Head of caudate nucleus (tissue), 42 donors: Measurements from ENCODE around the gene CYP4F8.
"Not testable (repeated sequence)": the region's sequence is repeated elsewhere in the genome, so short reads cannot be mapped to it uniquely, and the experiment has no call there.

ENCODE experiments used
- DNase-seq, 42 donors: peaks; one replicate each; pipeline versions ENCODE4 v3.0.0 to v3.0.0-alpha.2; 2020 to 2021; ENCODE audit warnings: mixed read lengths in 7 of 42
- intact Hi-C: fragments of 100-400 bp; cut with DNase I; formaldehyde crosslinking; loops from one replicate; pipeline ENCODE4 v1.15.0; 2022

CYP4F8 gene

DNA sequence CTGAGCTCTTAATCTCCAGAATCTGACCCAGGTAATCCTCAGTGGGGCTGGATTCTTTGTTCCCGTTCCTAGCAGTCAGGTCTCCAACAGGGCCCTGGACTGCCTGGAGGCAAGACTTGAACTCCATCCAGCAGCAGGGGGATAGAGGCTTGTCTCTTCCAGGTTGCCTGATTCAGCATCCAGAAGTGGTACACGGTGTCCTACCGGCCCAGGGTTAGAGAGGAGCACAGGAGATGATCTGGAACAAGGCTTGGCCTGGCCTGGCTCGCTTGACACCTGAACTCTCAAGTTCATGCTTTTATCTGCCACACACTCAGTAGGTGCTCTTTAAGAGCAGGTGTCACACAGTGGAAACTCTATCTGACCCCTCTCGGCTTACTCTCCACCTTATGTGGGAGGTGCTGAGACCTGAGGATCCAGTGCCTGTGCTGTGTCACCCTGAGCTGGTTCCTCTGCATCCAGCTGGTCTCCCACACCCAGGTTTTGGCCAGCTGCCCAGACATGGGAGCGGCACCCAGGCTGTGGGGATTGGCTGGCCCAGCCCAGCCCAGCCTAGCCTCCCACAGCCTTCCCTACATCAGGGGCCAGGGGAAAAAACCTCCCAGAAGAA, 25.4 kb downstream of the CYP4F8 start, which contains the start of gene CYP4F3:
Gene CYP4F3 (plus strand): TSS at position 604 of the 610 bp plus-strand sequence. CDS start 519 bp downstream, outside the sequence.
- intact Hi-C loops: no loop called here

GRCh38 chr19:15640904-15641597, 26.0 kb downstream of the CYP4F8 start:
- intact Hi-C loops: no loop called here
- peak in 1 of 42 donors; percentile 36 for DNase-seq

More for the DNA sequence above, 25.4 kb downstream of the CYP4F8 start, which contains the start of gene CYP4F3:
- peak in 11 of 42 donors; percentile 4 to 54 (median 28) for DNase-seq

DNA sequence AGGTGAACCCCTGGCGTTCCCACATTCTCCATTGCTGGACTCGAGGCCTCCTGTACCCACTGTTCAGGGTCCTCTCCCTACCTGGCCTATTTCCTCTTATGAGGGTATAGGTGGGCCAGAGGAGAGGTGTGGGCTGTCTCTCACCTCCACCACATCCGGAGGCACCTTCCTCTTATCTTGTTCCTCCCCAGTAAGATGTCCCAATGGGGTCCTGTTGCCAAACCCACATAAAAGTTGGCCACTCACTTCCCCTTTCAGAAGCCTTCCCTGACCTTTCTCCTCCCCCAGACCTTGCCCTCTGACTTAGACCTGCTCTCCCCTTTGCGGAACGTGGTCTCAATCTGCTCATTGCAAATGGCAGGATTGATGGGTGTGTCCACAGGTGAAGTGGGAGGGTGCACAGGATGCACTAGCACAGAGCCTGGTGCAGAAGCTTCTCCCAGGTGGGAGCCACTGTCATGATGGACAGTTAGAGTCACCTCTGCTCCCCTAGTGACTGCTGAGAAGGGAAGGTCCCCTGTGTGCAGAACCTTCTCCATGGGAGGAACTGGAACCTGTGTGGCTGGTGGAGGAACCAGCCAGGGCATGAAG, 27.0 kb downstream of the CYP4F8 start:
- intact Hi-C loops: no loop called here
- DNase-seq: peak in 1 of 42 donors; percentile 25

GRCh38 chr19:15642807-15643206, 27.8 kb downstream of the CYP4F8 start:
- intact Hi-C loops: no loop called here

DNA sequence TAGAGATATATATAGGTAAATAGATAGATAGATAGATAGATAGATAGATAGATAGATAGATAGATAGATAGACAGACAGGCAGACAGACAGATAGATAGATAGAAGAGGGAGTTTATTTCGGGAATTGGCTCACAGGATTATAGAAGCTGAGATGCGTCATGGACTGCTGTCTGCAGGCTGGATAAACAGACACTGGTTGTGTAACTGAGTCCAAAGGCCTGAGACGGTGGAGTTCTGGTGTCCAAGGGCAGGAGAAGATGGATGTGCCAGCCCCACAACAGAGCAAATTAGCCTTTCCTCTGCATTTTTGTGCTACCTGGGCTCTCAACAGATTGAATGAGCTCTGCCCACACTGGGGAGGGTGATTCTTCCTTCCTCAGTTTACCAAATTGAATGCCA, 28.4 kb downstream of the CYP4F8 start:
- intact Hi-C loops: no loop called here
- DNase-seq: no peak

More at GRCh38 chr19:15642807-15643206, 27.8 kb downstream of the CYP4F8 start:
- DNase-seq: no peak

DNA sequence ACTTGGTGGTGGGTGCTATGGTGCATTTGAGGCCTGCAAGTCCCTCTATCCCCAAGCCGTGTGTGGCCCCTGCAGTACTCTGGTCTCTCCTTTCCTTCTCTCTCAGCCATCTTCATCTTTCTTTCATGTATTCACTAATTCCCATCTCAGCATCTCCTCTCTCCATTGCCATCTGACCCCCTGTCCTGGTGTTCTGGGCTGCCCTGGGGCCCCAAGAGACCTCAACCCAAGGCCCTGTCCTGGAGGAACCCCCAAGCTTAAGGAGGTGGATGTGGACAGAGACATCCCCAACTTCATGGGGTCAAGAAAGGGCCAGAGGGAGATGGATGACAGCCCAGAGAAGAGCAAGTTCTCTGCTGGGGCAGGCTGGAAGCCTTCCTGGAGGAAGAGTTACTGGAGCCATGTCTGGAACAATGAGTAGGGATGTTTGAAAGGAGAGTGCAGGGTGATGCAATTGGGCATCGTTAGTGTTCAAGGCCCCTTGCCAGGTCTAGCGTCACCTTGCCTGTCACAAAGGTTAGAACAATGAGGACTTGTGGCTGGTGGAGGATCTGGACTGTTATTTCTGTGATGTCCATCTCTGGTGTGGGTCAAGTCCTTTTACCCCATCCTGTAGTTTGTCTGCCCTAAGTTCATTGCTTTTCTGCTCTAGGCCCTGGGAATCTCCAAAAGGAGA, 29.2 kb downstream of the CYP4F8 start:
- intact Hi-C loops: no loop called here
- DNase-seq: no peak

- intact Hi-C loops: no loop called here
- no peak for DNase-seq
Observed at GRCh38 chr19:15644816-15645215, 29.8 kb downstream of the CYP4F8 start.

DNA sequence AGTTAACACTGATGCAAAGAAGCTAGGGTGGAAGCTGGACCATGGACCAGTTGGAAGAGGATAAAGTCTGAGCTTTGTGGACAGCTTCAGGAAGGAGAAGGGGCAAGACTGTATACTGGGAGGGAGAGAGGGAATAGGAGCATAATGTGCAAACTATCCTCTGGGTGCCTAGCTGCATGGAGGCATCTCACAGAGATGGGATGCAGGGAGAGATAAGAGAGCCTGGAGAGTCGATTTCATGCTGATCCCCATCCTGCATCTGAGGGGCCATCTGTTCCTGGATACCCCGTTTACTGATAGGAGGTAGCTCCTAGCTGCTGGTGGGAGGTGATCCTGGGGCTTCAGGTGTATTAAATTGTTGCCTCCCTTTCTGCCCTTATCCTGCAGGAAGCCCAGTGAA, 34.5 kb downstream of the CYP4F8 start:
- intact Hi-C loops: no loop called here
- no peak for DNase-seq

DNA sequence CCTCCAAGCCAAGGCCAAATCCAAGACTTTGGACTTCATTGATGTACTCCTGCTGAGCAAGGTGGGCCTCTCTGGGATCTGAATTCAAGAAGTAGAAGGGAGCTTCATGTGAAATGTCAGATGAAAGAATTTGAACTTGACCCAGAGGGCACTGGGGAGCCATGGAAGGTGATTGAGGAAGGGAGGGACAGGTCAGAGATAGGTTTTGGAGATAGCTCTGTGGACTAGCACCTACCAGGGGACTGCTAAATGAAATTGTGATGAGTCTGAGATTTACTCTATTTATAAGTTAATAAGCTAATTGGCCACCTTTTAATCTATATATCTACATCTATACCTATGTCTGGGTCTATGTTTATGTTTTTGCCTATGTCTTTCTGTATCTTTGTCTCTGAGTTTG, 35.1 kb downstream of the CYP4F8 start:
- intact Hi-C loops, DNase-seq: not testable (repeated sequence)

DNA sequence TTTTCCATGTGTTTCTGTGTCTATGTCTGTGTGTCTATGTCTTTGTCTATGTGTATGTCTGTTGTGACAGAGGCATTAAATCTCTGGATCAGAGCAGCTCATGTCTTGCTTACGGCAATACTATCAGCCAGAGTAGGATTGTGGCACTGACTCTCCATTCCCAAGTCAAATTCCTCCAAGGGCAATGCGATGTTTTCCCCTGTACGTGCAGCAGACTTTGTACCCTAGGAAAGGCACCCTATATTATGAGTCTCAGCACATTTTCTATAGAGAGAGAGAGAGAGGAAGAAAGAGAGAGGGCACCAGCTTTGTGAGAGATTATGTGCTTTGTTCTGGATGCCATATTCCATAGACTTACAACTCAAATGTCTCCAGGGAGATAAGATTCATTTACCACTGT, 36.8 kb downstream of the CYP4F8 start:
- intact Hi-C loops: no loop called here
- no peak for DNase-seq

DNA sequence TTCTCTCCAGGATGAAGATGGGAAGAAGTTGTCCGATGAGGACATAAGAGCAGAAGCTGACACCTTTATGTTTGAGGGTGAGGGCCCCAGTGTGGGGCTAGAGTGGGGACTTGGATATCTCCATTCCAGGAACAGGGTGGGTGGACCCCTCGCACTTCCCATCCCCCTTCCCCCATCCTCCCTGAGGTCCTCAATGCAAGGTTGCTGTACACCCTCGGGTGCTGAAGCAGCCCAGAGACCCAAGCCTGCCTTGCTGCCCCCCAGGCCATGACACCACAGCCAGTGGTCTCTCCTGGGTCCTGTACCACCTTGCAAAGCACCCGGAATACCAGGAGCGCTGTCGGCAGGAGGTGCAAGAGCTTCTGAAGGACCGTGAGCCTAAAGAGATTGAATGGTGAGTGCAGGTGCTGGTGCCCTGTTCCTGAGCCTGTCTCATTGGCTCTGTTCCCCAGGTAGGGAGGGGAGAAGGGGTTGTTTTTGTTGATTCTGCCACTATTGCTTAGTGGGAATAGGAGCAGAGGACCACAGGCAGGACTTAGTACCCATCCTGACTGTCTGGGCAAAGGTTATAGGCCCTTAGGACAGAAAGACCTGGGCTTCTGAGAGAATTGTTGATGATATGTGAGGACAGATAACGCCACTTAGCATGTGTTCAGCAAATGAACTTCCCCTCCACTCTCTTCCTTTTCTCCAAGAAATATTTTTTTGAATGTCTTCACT, 37.7 kb downstream of the CYP4F8 start:
- intact Hi-C loops: no loop called here

GRCh38 chr19:15656467-15656866, 41.4 kb downstream of the CYP4F8 start:
- intact Hi-C loops: no loop called here
- DNase-seq: no peak

More for the DNA sequence above, 37.7 kb downstream of the CYP4F8 start:
- DNase-seq: no peak

GRCh38 chr19:15663247-15663646, 48.2 kb downstream of the CYP4F8 start:
- intact Hi-C loops: no loop called here
- no peak for DNase-seq

GRCh38 chr19:15666186-15666585, 51.2 kb downstream of the CYP4F8 start:
- intact Hi-C loops: no loop called here
- no peak for DNase-seq

GRCh38 chr19:15666883-15667282, 51.9 kb downstream of the CYP4F8 start:
- no peak for DNase-seq
- intact Hi-C loops: no loop called here

- DNase-seq: no peak
- intact Hi-C loops: no loop called here
Observed at GRCh38 chr19:15669440-15669839, 54.4 kb downstream of the CYP4F8 start.

- intact Hi-C loops: no loop called here
- DNase-seq: no peak
Observed at GRCh38 chr19:15669891-15670290, 54.9 kb downstream of the CYP4F8 start.

- intact Hi-C loops: no loop called here
- DNase-seq: no peak
Observed at GRCh38 chr19:15671237-15671821, 56.3 kb downstream of the CYP4F8 start.
